ENCODE data around the gene ZP3.
"Not testable (repeated sequence)": the region's sequence is repeated elsewhere in the genome, so short reads cannot be mapped to it uniquely, and the experiment has no call there.

Gene ZP3

DNA sequence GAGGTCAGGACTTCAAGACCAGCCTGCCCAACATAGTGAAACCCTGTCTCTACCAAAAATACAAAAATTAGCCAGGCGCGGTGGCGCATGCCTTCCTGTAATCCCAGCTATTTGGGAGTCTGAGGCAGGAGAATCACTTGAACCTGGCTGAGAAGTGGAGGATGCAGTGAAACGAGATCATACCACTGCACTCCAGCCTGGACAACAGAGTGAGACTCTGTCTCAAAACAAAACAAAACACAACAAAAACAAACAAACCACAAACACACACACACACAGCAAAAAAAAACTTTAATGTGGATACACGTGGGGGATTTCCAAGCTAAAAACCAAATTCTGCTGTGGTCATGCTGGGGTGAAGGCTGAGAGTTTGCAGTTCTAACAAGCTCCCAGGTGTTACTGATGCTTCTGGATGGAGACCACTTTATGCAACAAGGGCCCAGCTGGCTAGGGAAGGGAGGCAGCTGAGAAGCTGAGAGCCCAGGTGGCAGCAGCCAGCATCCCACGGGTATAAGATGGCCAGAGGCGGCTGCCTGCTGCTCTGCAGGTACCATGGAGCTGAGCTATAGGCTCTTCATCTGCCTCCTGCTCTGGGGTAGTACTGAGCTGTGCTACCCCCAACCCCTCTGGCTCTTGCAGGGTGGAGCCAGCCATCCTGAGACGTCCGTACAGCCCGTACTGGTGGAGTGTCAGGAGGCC, at the start of gene ZP3:
Gene ZP3 (plus strand): TSS at position 538 of the 699 bp plus-strand sequence. CDS start 15 bp downstream, at position 553.
- no peak for DNase-seq

DNA sequence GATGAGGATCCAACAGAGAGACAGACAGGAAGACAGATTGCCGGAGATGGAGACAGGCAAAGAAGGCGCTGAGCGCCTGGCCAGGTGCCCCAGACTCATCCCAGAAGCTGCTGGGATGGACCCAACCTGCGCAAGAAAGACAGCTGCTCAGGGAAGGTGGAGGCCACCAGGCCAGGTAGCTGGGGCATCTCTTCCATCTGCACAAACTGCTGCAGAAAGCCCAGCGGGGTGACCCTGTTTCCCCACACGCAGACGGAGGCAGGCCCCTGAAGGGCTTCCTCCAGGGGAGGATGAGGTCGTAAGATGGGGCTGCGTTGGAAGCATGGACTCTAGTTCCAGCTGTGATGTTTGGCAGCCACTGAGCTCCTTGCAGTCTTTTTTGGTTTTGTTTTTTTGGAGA, 49.5 kb upstream of the ZP3 start:
- no peak for DNase-seq

DNA sequence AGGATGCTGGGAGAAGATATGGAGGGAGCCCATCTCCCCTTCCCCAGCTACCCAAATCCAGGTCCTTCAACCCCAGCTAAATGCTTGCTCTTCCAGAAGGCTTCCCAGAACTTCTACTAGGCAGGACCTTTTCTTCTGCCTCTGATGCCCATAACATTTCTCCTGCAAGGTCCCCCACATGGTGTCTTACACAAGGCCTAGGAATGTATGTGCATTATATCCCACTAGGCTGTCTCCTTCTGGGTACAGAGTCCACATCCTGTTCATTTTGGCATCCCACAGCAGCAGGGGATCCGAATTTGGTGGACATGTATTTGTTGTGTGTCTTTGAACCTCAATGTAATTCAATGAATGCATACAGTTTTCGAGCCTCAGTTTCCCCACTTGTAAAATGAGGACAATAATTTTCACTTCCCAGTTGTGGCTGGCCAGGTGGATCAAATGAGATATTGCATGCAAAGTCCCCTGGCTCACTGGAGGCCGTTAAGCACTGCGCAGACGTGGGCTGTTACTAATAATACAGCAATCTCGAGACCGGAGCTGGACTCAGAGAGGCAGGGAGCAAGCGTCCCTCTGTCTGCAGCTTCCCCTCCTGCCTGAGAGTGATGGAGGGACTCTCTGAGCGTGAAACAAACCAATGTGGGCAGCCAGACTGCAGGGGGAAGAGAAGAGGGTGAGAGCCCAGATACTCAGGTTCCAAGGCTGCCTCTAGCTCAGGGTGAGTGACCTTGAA, 47.4 kb upstream of the ZP3 start:
- no peak for DNase-seq

DNA sequence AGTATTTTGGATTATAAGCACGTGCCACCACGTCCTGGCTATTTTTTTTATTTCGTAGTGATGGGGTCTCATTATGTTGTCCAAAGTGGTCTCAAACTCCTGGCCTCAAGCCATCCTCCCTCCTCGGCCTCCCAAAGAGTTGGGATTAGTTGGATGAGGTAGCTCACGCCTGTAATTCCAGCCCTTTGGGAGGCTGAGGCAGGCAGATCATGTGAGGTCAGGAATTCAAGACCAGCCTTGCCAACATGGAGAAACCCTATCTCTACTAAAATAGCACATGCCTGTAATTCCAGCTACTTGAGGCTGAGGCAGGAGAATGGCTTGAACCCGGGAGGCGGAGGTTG, 44.2 kb upstream of the ZP3 start:
- DNase-seq, result no peak

DNA sequence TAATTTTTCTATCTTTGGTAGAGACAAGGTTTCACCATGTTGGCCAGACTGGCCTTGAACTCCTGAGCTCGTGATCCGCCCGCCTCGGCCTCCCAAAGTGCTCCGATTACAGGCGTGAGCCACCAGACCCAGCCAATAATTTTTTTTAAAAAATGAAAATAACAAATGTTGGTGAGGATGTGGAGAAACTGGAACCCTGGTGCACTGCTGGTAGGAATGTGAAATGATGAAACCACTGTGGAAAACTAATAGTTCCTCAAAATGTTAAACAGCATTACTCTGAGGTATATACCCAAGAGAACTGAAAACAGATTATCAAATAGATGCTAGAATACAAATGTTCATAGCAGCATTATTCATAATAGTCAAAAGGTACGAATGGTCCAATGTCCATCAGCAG, 42.9 kb upstream of the ZP3 start:
- no peak for DNase-seq

DNA sequence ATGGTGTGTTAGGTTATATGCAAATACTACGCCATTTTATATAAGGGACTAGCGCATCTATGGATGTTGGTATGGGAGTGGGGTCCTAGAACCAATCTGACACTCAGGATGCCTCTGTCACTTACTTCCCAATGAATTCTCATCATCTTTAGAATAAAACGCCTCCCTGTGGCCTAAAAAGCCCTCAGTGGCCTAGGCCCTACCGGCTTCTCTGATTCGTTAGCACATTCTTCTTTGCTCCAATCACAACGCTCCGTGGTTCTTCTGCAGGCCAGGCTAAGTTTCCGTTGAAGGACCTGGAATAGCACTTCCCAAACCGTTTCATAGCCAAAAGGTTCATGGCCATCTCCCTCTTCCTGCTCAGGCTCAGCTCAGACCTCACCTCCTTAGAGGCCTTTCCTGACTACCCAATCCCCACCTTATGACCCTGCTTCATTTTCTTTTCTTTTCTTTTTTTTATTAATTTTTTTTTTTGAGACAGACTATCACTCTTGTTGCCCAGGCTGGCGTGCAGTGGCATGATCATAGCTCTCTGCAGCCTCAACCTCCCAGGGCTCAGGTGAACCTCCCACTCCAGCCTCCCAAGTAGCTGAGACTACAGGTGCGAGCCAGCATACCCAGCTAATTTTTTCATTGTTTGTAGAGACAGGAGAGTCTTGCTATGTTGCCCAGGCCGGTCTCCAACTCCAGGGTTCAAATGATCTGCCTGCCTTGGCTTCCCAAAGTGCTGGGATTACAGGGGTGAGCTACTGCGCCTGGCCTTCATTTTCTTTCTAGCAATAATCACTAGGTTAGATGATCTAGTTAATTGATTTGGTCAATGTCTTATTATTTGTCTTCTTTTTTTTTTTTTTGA, 41.4 kb upstream of the ZP3 start:
- DNase-seq, result no peak

DNA sequence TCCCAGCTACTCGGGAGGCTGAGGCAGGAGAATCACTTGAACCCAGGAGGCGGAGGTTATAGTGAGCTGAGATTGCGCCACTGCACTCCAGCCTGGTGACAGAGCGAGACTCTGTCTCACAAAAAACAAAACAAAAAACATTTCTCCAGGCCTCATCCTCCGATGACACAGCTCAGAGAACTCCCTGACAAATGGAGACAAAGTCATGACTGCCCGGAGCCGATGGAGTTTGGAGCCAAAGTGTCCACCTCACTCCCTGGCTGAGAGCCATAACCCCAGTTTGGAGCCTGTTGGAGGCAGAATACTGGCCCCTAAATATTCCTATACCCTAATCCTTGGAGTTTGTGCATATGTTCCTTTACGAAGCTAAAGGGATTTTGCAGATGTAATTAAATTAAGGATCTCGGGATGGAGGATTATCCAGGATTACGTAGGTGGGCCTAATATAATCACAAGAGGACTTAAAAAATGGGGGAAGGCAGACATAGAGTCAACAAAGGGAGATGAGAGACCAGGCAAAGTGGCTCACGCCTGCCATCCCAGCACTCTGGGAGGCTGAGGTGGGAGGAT, 38.0 kb upstream of the ZP3 start:
- DNase-seq, result no peak

DNA sequence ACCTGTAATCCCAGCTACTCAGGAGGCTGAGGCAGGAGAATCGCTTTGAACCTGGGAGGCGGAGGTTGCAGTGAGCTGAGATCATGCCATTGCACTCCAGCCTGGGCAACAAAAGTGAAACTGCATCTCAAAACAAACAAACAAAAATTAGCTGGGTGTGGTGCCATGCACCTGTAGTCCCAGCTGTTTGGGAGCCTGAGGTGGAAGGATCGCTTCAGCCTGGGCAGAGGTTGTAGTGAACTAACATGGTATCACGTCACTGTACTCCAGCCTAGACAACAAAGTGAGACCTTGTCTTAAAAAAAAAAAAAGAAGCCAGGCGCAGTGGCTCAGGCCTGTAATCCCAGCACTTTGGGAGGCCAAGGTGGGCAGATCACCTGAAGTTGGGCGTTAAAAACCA, 37.0 kb upstream of the ZP3 start:
- DNase-seq, result not testable (repeated sequence)

DNA sequence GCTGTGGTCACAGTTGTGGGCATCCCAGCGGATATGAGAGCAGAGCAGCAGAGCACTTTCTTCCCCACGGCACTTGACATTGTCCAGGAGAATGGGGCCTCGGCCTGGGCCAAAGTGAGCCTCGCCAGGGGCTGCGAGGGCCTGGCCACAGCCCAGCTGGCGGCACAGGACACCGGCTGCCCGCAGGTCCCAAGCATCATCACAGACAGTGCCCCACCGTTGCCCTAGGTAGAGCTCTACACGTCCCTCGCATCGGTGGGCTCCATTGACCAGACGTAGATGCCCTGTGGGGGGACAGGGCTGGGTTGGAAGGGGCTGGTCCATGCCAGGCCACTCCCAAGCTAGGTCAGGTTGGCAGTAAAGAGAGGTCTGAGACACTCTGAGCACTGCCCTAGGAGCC, 34.7 kb upstream of the ZP3 start:
- DNase-seq, result no peak

DNA sequence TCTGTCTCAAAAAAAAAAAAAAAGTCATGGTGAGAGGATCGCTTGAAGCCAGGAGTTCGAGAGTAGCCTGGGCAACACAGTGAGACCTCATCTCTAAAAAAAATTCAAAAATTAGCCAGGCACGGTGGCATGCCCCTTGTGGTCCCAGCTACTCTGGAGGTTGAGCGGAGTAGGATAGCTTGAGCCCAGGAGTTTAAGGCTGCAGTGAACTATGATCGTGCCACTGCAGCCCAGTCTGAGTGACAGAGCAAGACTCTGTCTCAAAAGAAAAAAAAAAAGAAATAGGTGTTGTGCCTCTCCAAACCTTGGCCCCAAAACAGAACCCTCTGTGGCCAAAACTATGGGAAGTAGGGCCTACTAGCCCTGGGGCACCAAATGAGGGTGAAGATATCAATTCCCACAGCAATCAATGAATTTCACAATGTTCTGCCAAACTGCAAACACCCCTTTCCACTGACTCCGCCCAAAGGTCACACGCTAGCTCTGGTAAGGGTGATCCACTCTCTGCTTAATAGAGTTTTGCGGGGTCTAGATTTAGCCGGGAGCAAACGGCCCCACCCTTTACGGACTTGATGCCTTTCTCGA, 32.1 kb upstream of the ZP3 start:
- DNase-seq, result no peak

DNA sequence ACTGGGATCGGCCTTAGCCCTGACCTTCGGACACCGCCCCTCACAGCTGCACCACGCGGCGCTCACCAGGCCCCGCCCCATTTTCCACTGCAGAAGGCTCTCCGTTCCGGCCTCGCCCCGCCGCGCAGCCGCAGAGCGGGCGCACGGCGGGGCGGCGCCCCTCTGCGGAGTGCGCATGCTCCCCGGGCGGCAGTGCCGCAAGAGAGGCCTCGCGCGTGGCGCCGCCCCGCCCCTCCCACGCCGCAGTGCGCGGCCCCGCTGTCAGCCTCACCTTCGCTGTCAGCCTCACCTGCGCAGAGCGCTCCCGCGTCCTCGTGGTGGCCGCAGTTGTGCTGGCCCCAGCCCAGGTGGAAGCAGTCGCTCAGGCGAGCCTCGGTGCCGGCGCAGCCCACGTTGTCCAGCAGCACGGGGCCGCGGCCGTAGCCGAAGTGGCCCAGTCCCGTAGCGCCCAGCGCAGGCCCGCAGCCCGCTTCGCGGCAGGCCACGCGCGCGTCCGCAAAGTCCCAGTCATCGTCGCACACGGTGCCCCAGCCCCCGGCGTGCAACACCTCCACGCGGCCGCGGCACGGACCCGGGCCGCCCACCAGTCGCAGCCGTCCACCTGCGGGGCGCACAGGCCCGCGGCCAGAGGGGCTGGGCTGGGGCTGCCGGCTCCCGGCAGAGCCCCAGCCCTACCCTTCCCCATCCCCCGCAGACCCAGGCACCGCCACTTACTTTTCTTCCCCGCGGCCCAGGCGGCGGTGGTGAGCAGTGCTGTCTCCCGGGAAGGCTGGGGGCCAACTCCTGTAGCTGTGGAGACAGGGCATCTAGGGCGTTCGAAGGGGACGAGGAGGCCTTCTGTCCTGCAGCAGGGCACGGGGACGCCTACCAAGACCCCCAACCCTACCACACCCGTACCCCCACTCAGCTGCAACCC, 31.4 kb upstream of the ZP3 start:
- peak; percentile 88 for DNase-seq

DNA sequence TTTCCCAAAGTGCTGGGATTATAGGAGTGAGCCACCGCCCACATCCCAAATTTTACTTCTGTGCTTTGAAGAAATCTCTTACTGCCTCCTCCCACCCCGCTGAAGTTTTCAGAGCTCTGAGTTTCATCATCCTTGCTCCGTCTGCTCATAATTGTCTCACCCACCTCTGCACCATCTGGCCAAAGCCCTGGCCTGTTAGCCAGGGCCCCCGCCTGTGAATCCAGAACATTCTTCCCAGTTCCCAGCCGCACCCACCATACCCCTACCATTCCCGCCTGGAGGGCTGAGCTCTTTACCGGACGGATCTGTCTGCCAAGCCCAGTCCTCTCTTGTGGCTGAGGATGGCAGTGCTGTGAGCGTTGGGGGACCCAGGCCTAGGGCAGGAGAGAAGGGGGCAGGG, 29.8 kb upstream of the ZP3 start:
- DNase-seq, result no peak

DNA sequence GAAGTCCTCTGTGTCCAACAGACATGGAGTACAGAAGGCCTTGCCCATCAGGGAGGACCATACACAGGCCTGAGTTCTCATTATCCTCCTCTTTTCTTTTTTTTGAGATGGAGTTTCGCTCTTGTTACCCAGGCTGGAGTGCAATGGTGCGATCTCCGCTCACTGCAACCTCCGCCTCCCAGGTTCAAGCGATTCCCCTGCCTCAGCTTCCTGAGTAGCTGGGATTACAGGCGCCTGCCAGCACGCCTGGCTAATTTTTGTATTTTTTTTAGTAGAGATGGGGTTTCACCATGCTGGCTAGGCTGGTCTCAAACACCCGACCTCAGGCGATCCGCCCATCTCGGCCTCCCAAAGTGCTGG, 29.2 kb upstream of the ZP3 start:
- not testable (repeated sequence) for DNase-seq

DNA sequence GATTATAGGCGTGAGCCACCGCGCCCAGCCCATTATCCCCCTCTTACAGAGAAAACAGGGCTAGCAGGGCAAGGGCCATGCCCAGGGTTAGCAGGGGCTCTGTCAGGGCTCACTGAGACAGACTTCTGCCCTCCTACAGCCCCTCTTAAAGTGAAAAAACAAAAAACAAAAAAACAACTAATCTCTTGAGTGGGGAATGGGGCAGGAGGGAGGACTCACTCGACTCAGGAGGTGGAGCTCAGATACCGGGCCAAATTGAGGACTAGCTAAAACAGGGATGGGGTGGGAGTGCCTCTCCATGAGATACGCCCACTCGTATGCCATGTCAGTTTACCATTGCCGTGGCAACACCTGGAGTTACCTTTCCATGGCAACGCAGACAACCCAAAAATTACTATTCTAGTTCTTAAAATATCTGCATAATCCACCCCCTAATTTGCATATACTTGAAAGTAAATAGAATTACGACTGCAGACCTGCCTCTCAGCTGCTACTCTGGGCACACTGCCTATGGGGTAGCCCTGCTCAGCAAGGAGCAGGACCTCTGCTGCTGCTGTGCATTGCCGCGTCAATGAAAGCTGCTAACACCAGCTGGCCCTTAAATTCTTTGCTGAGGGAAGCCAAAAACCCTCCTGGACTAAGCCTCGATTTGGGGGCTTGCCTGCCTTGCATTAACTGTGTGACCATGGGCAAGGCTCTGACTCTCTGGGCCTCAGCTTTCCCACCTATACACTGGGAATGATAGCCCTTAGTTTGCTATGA, 28.6 kb upstream of the ZP3 start:
- DNase-seq, result no peak

DNA sequence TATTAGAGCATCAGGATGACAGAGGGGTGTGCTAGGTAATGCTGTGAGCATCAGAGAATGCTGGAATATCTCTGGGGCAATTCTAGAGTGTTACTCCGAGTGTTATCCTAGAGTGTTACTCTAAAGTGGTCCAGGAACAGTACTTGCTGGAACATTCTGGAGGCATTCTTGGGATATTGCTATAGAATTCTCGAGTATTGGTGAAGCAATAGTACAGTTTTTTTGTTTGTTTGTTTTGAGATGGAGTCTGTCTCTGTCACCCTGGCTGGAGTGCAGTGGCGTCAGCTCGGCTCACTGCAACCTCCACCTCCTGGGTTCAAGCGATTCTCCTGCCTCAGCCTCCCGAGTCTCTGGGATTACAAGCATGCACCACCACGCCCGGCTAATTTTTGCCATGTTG, 27.9 kb upstream of the ZP3 start:
- DNase-seq, result no peak

DNA sequence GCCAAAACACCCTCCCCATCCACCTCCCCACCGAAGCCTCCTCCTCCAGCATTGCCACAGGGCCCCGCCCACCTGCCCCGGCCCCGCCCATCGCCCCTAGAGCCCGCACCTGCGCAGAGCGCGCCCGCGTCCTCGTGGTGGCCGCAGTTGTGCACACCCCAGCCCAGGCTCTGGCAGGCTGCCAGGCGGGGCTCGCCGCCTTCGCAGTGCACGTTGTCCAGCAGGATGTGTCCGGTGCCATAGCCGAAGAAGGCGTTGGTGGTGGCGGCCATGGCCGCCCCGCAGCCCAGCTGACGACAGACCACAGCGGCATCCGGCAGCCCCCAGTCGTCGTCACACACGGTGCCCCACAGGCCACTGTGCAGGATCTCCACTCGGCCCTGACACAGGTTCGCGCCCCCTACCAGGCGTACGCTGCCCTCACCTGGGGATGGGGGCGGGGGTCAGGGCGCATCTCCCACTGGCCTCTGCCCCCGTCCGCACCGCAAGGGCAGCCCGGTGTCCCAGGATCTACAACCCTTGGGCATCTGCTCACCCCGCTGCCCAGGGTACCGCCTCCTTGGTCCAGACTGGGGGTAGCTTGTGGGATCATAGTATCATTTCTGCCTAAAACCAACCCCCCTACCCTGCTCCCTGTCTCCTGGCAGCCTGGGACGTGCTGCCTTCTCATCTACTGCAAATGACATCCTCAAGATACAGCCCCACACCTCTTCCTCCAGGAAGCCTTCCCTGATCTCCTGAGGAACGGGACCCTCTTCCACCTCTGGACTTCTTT, 27.2 kb upstream of the ZP3 start:
- DNase-seq, result no peak

DNA sequence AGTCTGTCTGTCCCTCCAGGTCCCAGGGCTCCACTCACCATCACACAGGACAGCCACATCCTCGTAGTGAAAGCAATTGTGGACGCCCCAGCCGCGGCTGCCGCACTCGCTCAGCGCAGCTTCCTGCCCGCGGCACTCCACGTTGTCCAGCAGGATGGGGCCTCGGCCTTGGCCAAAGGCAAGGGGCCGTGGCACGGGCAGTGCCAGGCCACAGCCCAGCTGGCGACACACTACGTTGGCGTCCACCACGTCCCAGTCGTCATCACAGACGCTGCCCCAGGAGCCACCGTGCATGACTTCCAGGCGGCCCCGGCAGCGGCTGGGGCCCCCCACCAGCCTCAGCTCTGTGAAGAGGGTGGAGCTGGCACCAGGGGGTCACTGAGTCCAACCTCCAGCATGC, 24.5 kb upstream of the ZP3 start:
- no peak for DNase-seq

DNA sequence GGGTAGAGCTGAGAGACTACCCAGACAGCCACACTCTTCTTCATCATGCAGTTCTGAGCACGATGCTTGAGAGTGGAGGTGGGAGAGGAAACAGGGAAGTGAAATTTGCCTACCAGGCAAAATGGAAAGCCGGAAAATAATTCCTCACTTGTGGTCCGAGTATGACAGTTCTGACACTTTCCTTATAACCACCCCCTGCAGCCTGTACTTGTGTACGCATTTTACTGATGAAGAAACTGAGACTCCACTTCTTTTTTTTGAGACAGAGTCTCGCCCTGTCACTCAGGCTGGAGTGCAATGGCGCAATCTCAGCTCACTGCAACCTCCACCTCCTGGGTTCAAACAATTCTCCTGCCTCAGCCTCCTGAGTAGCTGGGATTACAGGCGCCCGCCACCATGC, 21.7 kb upstream of the ZP3 start:
- DNase-seq, result not testable (repeated sequence)

DNA sequence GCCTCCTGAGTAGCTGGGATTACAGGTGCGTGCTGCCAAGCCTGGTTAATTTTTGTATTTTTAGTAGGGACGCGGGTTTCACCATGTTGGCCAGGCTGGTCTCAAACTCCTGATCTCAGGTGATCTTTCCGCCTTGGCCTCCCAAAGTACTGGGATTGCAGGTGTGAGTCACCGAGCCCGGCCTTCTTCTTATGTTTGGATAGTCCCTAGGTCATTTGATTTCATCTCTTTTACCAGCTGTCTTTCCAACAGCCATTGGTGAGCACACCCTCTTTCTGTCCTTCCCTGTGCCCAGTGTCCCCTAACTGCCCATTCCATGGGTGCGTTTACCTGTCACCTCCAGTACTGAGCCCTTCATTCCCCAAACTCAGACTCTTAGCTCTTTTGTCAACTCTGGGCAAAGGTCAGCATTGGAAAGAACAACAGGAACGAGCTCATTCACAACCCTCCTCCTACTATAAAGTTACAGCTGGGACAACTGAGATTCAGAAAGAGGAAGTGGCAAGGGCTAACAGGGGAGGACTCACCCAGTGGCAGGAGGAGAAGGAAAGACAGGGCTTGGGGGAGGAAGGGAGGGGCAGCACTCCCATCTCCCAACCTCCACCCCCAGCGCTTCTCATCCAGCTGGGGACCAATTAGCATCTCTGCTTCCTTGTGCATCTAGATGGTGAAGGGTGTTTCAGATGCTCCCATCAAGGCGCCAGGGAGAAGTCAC, 20.8 kb upstream of the ZP3 start:
- no peak for DNase-seq

DNA sequence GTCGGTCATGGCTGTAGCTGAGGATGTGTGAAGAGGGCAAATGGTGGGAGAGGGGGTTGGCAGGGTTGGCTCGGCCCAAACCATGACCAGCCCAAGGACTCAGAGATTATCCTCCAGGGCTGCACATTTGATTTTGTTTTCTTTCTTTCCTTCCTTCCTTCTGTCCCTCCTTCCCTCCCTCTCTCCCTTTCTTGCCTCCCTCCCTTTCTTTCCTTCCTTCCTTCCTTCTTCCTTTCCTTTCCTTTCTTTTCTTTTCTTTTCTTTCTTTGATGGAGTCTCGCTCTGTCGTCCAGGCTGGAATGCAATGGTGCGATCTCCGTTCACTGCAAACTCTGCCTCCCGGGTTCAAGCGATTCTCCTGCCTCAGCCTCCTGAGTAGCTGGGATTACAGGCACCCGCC, 19.0 kb upstream of the ZP3 start:
- DNase-seq, result no peak
